ENCODE data around the gene CUL4A.

CUL4A gene

GRCh38 chr13:113220877-113221276, 11.5 kb downstream of the CUL4A start:
- no peak overlapping the region for H3K27ac ChIP-seq (ENCODE audit: insufficient read depth, low read length, poor library complexity, severe bottlenecking)
- no peaks in the 10 kb centered on the region for H3K27me3 ChIP-seq (replicated peaks; ENCODE audit: control insufficient read depth, insufficient read depth, low read length, poor library complexity, severe bottlenecking)
- H3K9me3 ChIP-seq (ENCODE audit: control insufficient read depth, low read length) = no peaks in the 10 kb centered on the region
- H3K4me3 ChIP-seq (ENCODE audit: insufficient read depth, low read depth, low read length, poor library complexity, severe bottlenecking) = no peak overlapping the region
- DNase-seq = no peak
- peaks cover 31% of the 10 kb centered on the region for H3K36me3 ChIP-seq (ENCODE audit: control insufficient read depth, insufficient read depth, low read length)
- H3K4me1 ChIP-seq (ENCODE audit: control insufficient read depth, insufficient read depth, low read length, poor library complexity, severe bottlenecking) = no peaks in the 10 kb centered on the region

GRCh38 chr13:113223070-113223469, 13.7 kb downstream of the CUL4A start:
- no peaks in the 10 kb centered on the region for H3K27me3 ChIP-seq (replicated peaks; ENCODE audit: control insufficient read depth, insufficient read depth, low read length, poor library complexity, severe bottlenecking)
- no peaks in the 10 kb centered on the region for H3K4me1 ChIP-seq (ENCODE audit: control insufficient read depth, insufficient read depth, low read length, poor library complexity, severe bottlenecking)
- DNase-seq = no peak
- H3K9me3 ChIP-seq (ENCODE audit: control insufficient read depth, low read length) = no peaks in the 10 kb centered on the region
- H3K27ac ChIP-seq (ENCODE audit: insufficient read depth, low read length, poor library complexity, severe bottlenecking) = no peak overlapping the region
- peaks cover 51% of the 10 kb centered on the region for H3K36me3 ChIP-seq (ENCODE audit: control insufficient read depth, insufficient read depth, low read length)
- no peak overlapping the region for H3K4me3 ChIP-seq (ENCODE audit: insufficient read depth, low read depth, low read length, poor library complexity, severe bottlenecking)

- Histone ChIP-seq H3K4me1 (ENCODE audit: control insufficient read depth, insufficient read depth, low read length, poor library complexity, severe bottlenecking) (no peaks in the 10 kb centered on the region), H3K4me3 (ENCODE audit: insufficient read depth, low read depth, low read length, poor library complexity, severe bottlenecking) (no peak overlapping the region), H3K9me3 (ENCODE audit: control insufficient read depth, low read length) (no peaks in the 10 kb centered on the region), H3K27me3 (replicated peaks; ENCODE audit: control insufficient read depth, insufficient read depth, low read length, poor library complexity, severe bottlenecking) (no peaks in the 10 kb centered on the region), H3K36me3 (ENCODE audit: control insufficient read depth, insufficient read depth, low read length) (peaks cover 61% of the 10 kb centered on the region), H3K27ac (ENCODE audit: insufficient read depth, low read length, poor library complexity, severe bottlenecking) (no peak overlapping the region)
- DNase-seq = no peak
Measured at GRCh38 chr13:113224486-113224885, 15.1 kb downstream of the CUL4A start.

- H3K27me3 ChIP-seq (replicated peaks; ENCODE audit: control insufficient read depth, insufficient read depth, low read length, poor library complexity, severe bottlenecking) = no peaks in the 10 kb centered on the region
- no peaks in the 10 kb centered on the region for H3K4me1 ChIP-seq (ENCODE audit: control insufficient read depth, insufficient read depth, low read length, poor library complexity, severe bottlenecking)
- H3K9me3 ChIP-seq (ENCODE audit: control insufficient read depth, low read length) = no peaks in the 10 kb centered on the region
- no peak overlapping the region for H3K27ac ChIP-seq (ENCODE audit: insufficient read depth, low read length, poor library complexity, severe bottlenecking)
- DNase-seq = no peak
- H3K4me3 ChIP-seq (ENCODE audit: insufficient read depth, low read depth, low read length, poor library complexity, severe bottlenecking) = no peak overlapping the region
- peaks cover 65% of the 10 kb centered on the region for H3K36me3 ChIP-seq (ENCODE audit: control insufficient read depth, insufficient read depth, low read length)
Measured at GRCh38 chr13:113225515-113225914, 16.1 kb downstream of the CUL4A start.

- H3K4me3 ChIP-seq (ENCODE audit: insufficient read depth, low read depth, low read length, poor library complexity, severe bottlenecking) = no peak overlapping the region
- no peaks in the 10 kb centered on the region for H3K4me1 ChIP-seq (ENCODE audit: control insufficient read depth, insufficient read depth, low read length, poor library complexity, severe bottlenecking)
- H3K9me3 ChIP-seq (ENCODE audit: control insufficient read depth, low read length) = no peaks in the 10 kb centered on the region
- no peak for DNase-seq
- no peaks in the 10 kb centered on the region for H3K27me3 ChIP-seq (replicated peaks; ENCODE audit: control insufficient read depth, insufficient read depth, low read length, poor library complexity, severe bottlenecking)
- peaks cover 68% of the 10 kb centered on the region for H3K36me3 ChIP-seq (ENCODE audit: control insufficient read depth, insufficient read depth, low read length)
- no peak overlapping the region for H3K27ac ChIP-seq (ENCODE audit: insufficient read depth, low read length, poor library complexity, severe bottlenecking)
Measured at GRCh38 chr13:113226873-113227450, 17.5 kb downstream of the CUL4A start.

- Histone ChIP-seq H3K9me3 (ENCODE audit: control insufficient read depth, low read length) (no peaks in the 10 kb centered on the region), H3K27ac (ENCODE audit: insufficient read depth, low read length, poor library complexity, severe bottlenecking) (no peak overlapping the region), H3K4me3 (ENCODE audit: insufficient read depth, low read depth, low read length, poor library complexity, severe bottlenecking) (no peak overlapping the region), H3K36me3 (ENCODE audit: control insufficient read depth, insufficient read depth, low read length) (peaks cover 86% of the 10 kb centered on the region), H3K4me1 (ENCODE audit: control insufficient read depth, insufficient read depth, low read length, poor library complexity, severe bottlenecking) (no peaks in the 10 kb centered on the region), H3K27me3 (replicated peaks; ENCODE audit: control insufficient read depth, insufficient read depth, low read length, poor library complexity, severe bottlenecking) (no peaks in the 10 kb centered on the region)
- no peak for DNase-seq
Measured at GRCh38 chr13:113229161-113229560, 19.7 kb downstream of the CUL4A start.

GRCh38 chr13:113229791-113230190, 20.4 kb downstream of the CUL4A start:
- Histone ChIP-seq H3K27ac (ENCODE audit: insufficient read depth, low read length, poor library complexity, severe bottlenecking) (no peak overlapping the region), H3K9me3 (ENCODE audit: control insufficient read depth, low read length) (no peaks in the 10 kb centered on the region), H3K4me3 (ENCODE audit: insufficient read depth, low read depth, low read length, poor library complexity, severe bottlenecking) (no peak overlapping the region), H3K27me3 (replicated peaks; ENCODE audit: control insufficient read depth, insufficient read depth, low read length, poor library complexity, severe bottlenecking) (no peaks in the 10 kb centered on the region), H3K36me3 (ENCODE audit: control insufficient read depth, insufficient read depth, low read length) (peaks cover 86% of the 10 kb centered on the region), H3K4me1 (ENCODE audit: control insufficient read depth, insufficient read depth, low read length, poor library complexity, severe bottlenecking) (no peaks in the 10 kb centered on the region)
- no peak for DNase-seq

- DNase-seq = no peak
- Histone ChIP-seq H3K36me3 (ENCODE audit: control insufficient read depth, insufficient read depth, low read length) (peaks cover 79% of the 10 kb centered on the region), H3K27ac (ENCODE audit: insufficient read depth, low read length, poor library complexity, severe bottlenecking) (no peak overlapping the region), H3K9me3 (ENCODE audit: control insufficient read depth, low read length) (no peaks in the 10 kb centered on the region), H3K4me1 (ENCODE audit: control insufficient read depth, insufficient read depth, low read length, poor library complexity, severe bottlenecking) (no peaks in the 10 kb centered on the region), H3K27me3 (replicated peaks; ENCODE audit: control insufficient read depth, insufficient read depth, low read length, poor library complexity, severe bottlenecking) (no peaks in the 10 kb centered on the region), H3K4me3 (ENCODE audit: insufficient read depth, low read depth, low read length, poor library complexity, severe bottlenecking) (no peak overlapping the region)
Measured at GRCh38 chr13:113231306-113232207, 22.1 kb downstream of the CUL4A start.

GRCh38 chr13:113232208-113233003, 23.0 kb downstream of the CUL4A start:
- Histone ChIP-seq H3K36me3 (ENCODE audit: control insufficient read depth, insufficient read depth, low read length) (peaks cover 79% of the 10 kb centered on the region), H3K27ac (ENCODE audit: insufficient read depth, low read length, poor library complexity, severe bottlenecking) (no peak overlapping the region), H3K4me3 (ENCODE audit: insufficient read depth, low read depth, low read length, poor library complexity, severe bottlenecking) (no peak overlapping the region), H3K27me3 (replicated peaks; ENCODE audit: control insufficient read depth, insufficient read depth, low read length, poor library complexity, severe bottlenecking) (no peaks in the 10 kb centered on the region), H3K9me3 (ENCODE audit: control insufficient read depth, low read length) (no peaks in the 10 kb centered on the region), H3K4me1 (ENCODE audit: control insufficient read depth, insufficient read depth, low read length, poor library complexity, severe bottlenecking) (no peaks in the 10 kb centered on the region)
- DNase-seq = no peak

GRCh38 chr13:113233101-113233500, 23.7 kb downstream of the CUL4A start:
- Histone ChIP-seq H3K9me3 (ENCODE audit: control insufficient read depth, low read length) (no peaks in the 10 kb centered on the region), H3K27me3 (replicated peaks; ENCODE audit: control insufficient read depth, insufficient read depth, low read length, poor library complexity, severe bottlenecking) (no peaks in the 10 kb centered on the region), H3K36me3 (ENCODE audit: control insufficient read depth, insufficient read depth, low read length) (peaks cover 80% of the 10 kb centered on the region), H3K27ac (ENCODE audit: insufficient read depth, low read length, poor library complexity, severe bottlenecking) (no peak overlapping the region), H3K4me1 (ENCODE audit: control insufficient read depth, insufficient read depth, low read length, poor library complexity, severe bottlenecking) (no peaks in the 10 kb centered on the region), H3K4me3 (ENCODE audit: insufficient read depth, low read depth, low read length, poor library complexity, severe bottlenecking) (no peak overlapping the region)
- no peak for DNase-seq

Measured in effector memory CD4-positive, alpha-beta T cell (primary cell).